Natural killer cell (primary cell): ENCODE results near the gene SEMA6B. TPM values are rescaled to one million over a fixed set of nuclear protein-coding genes. Genes with fewer than 3 reads are reported as not detected.
"Not testable (repeated sequence)": the region's sequence is repeated elsewhere in the genome, so short reads cannot be mapped to it uniquely, and the experiment has no call there.

Experiments
- ATAC-seq, 3 donors: fragments of 150-1000 bp in 2 of 3; fragments of 200-7000 bp in 1 of 3; cut with Tn5 transposase; 1 replicate in 1 of 3; 2 replicates in 2 of 3; pipeline ENCODE4 v1.10.0; 2021; ENCODE audit warnings: mild to moderate bottlenecking in 2 of 3, moderate library complexity in 2 of 3
- DNase-seq, 2 donors: peaks; one replicate each; pipeline versions ENCODE4 v3.0.0 to v3.0.0-alpha.2; 2013 to 2021; ENCODE audit warnings: mixed read lengths in 1 of 2
- H3K27ac ChIP-seq: one replicate; pipeline ENCODE4 v1.5.1; 2013; ENCODE audit warnings: mild to moderate bottlenecking, low read length
- H3K27me3 ChIP-seq: one replicate; pipeline ENCODE4 v1.6.1; 2013; ENCODE audit warnings: low read length; ENCODE audit not compliant: control insufficient read depth, insufficient read depth
- H3K36me3 ChIP-seq: one replicate; pipeline ENCODE4 v1.6.1; 2013; ENCODE audit warnings: low read length; ENCODE audit not compliant: control insufficient read depth, insufficient read depth
- H3K4me1 ChIP-seq: one replicate; pipeline ENCODE4 v1.6.1; 2013; ENCODE audit warnings: low read length; ENCODE audit not compliant: control insufficient read depth, insufficient read depth
- H3K4me3 ChIP-seq: one replicate; pipeline ENCODE4 v1.5.1; 2013; ENCODE audit warnings: low read length
- H3K9me3 ChIP-seq: one replicate; pipeline ENCODE4 v1.6.1; 2013; ENCODE audit warnings: low read length; ENCODE audit not compliant: control insufficient read depth, insufficient read depth
- H3K27ac Mint-ChIP-seq, 2 donors: one replicate each; pipeline ENCODE4 v1.8.0; 2022; ENCODE audit warnings: mild to moderate bottlenecking in 2 of 2, mixed read lengths in 2 of 2, moderate library complexity in 1 of 2
- H3K27me3 Mint-ChIP-seq, 2 donors: one replicate each; pipeline ENCODE4 v1.8.0; 2022; ENCODE audit warnings: low read depth in 2 of 2, mixed read lengths in 2 of 2
- H3K36me3 Mint-ChIP-seq: one replicate; pipeline ENCODE4 v1.8.0; 2022; ENCODE audit warnings: mixed read lengths
- H3K4me1 Mint-ChIP-seq, 2 donors: one replicate each; pipeline ENCODE4 v1.8.0; 2022; ENCODE audit warnings: mixed read lengths in 2 of 2
- H3K4me3 Mint-ChIP-seq: one replicate; pipeline ENCODE4 v1.8.0; 2022; ENCODE audit warnings: mild to moderate bottlenecking, moderate library complexity, mixed read lengths
- H3K9me3 Mint-ChIP-seq, 2 donors: one replicate each; pipeline ENCODE4 v1.8.0; 2022; ENCODE audit warnings: mixed read lengths in 2 of 2
- WGBS: methylation state at CpG from one replicate; pipeline ENCODE4 v1.1.7; 2013; ENCODE audit warnings: missing lambda C conversion rate; ENCODE audit not compliant: insufficient coverage; 5-methylcytosine and 5-hydroxymethylcytosine counted together
- intact Hi-C: fragments of 100-400 bp; cut with micrococcal nuclease; formaldehyde crosslinking; loops from one replicate; pipeline ENCODE4 v1.14.2; 2022
- total RNA-seq, 4 donors: library from RNA; stranded (reverse); fragments of 120-200 nt in 1 of 4; gene quantifications; one replicate each; pipeline versions ENCODE4 v1.2.3 to v1.2.4, GENCODE V29; 2013 to 2022
- TF ChIP-seq, protein P1 (sequence below): fragments of 200-600 bp; IDR thresholded peaks from one replicate; pipeline ENCODE4 v1.8.0; 2022; ENCODE audit warnings: antibody characterized with exemption

SEMA6B gene
- total RNA-seq, 3 donors from 2014 or later (not counting 1 experiment from before 2014, with no cell fraction given) = 0.50 to 5.4 TPM; not detected in 1

DNA sequence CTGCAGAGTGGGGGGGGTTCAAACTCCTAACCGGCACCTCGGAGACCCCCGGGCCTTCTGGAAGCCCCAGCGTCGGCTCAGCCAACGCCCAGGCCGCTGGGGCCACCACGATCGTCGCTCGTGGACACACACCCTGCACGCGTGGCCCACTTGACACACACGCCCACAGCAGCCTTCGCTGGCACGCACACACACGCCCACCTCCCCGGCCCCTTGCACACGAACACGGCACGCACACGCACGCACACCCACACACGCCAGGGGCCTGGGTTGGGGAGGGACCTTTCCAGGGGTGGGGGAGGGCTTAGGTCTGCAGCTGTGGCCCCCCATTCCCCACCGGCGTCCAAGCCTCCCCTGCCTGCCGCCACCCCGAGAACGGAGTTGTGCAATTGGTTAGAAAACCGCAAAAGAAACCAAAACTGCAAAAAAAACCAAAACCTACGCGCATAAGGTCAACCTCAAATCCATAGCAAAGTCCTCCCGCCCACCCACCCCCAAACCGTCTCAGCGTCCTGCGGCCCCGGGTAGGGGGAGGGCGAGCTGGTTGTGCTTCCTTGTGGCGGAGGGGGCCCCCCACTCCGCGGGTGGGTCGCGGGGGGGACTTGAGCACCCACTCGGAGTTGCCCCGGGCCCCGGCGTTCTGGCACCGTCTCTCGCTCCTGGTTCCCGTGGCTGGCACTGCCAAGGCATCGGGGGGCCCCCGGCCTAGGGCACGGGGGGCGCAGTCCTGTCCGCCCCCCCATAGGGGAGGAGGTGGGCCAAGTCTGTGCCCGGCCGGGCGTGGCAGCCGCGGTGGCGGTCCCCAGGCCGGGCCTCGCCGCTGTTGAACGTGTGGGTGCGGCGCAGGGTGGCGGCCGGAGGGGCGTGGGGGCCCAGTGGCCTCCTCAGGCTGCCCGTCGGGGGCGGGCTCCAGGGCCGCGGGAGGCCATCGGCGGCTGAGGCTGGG, 16.3 kb downstream of the SEMA6B start:
- Histone ChIP-seq H3K4me1 (peaks cover 13% of the 10 kb centered on the region), H3K27me3 (no peaks in the 10 kb centered on the region), H3K4me3 (no peak overlapping the region), H3K9me3 (peaks cover 5% of the 10 kb centered on the region), H3K36me3 (no peaks in the 10 kb centered on the region), H3K27ac (peak overlapping the region; percentile 19)
- Mint-ChIP-seq H3K36me3 (no peaks in the 10 kb centered on the region), H3K27me3 (peaks cover 0 to 7% of the 10 kb centered on the region in 2 donors), H3K27ac (no peak overlapping the region), H3K4me1 (no peaks in the 10 kb centered on the region), H3K9me3 (peaks cover 0 to 2% of the 10 kb centered on the region in 2 donors), H3K4me3 (no peak overlapping the region)
- ATAC-seq (no peak), DNase-seq (no peak)
- 72% methylated on average over 75 of the region's 77 CpGs for WGBS
- intact Hi-C loops = no loop called here
- TF ChIP-seq, protein P1, sequence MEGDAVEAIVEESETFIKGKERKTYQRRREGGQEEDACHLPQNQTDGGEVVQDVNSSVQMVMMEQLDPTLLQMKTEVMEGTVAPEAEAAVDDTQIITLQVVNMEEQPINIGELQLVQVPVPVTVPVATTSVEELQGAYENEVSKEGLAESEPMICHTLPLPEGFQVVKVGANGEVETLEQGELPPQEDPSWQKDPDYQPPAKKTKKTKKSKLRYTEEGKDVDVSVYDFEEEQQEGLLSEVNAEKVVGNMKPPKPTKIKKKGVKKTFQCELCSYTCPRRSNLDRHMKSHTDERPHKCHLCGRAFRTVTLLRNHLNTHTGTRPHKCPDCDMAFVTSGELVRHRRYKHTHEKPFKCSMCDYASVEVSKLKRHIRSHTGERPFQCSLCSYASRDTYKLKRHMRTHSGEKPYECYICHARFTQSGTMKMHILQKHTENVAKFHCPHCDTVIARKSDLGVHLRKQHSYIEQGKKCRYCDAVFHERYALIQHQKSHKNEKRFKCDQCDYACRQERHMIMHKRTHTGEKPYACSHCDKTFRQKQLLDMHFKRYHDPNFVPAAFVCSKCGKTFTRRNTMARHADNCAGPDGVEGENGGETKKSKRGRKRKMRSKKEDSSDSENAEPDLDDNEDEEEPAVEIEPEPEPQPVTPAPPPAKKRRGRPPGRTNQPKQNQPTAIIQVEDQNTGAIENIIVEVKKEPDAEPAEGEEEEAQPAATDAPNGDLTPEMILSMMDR = no peak

GRCh38 chr19:4541806-4542145, 17.7 kb downstream of the SEMA6B start:
- intact Hi-C loops, ATAC-seq: not testable (repeated sequence)

DNA sequence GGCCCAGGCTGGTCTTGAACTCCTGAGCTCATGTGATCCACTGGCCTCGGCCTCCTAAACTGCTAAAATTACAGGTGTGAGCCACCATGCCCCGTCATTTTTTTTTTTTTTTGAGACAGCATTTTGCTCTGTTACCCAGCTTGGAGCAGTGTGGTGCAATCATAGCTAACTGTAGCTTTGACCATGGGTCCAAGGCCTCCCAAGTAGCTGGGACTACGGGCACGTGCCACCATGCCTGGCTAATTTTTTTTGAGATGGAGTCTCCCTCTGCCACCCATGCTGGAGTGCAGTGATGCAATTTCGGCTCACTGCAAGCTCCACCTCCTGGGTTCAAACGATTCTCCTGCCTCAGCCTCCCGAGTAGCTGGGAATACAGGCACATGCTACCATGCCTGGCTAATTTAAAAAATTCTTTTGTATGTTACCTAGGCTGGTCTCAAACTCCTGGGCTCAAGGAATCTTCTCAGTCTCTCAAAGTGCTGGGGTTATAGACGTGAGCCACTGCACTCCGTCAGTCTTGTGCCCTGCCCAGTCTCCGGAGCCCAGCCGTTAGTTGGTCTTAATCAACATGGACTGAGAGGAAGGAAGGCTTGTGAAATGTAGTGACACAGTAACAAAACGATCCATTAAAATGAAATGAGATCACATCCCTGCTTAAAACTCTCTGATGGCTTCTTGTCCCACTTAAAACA, 18.2 kb downstream of the SEMA6B start:
- Mint-ChIP-seq H3K27me3 (peaks cover 0 to 7% of the 10 kb centered on the region in 2 donors), H3K4me3 (no peak overlapping the region), H3K9me3 (peaks cover 0 to 2% of the 10 kb centered on the region in 2 donors), H3K4me1 (no peaks in the 10 kb centered on the region), H3K36me3 (no peaks in the 10 kb centered on the region), H3K27ac (no peak overlapping the region)
- WGBS = 90% methylated on average over 12 of the region's 12 CpGs
- Histone ChIP-seq H3K36me3 (no peaks in the 10 kb centered on the region), H3K9me3 (peaks cover 5% of the 10 kb centered on the region), H3K27me3 (peaks cover 3% of the 10 kb centered on the region), H3K4me1 (peaks cover 13% of the 10 kb centered on the region), H3K4me3 (no peak overlapping the region), H3K27ac (no peak overlapping the region)
- ATAC-seq (no peak), DNase-seq (no peak)
- intact Hi-C loops = no loop called here
- TF ChIP-seq, protein P1 = no peak

More at GRCh38 chr19:4541806-4542145, 17.7 kb downstream of the SEMA6B start:
- not testable (repeated sequence) for H3K4me3 ChIP-seq, H3K27ac Mint-ChIP-seq, H3K36me3 Mint-ChIP-seq, H3K9me3 ChIP-seq, H3K36me3 ChIP-seq, H3K4me1 Mint-ChIP-seq, H3K27me3 ChIP-seq, H3K27me3 Mint-ChIP-seq, DNase-seq, H3K27ac ChIP-seq, H3K9me3 Mint-ChIP-seq, H3K4me3 Mint-ChIP-seq
- WGBS = 93% methylated on average over 12 of the region's 12 CpGs
- H3K4me1 ChIP-seq = peaks cover 13% of the 10 kb centered on the region
